Stimulated activated naive B cell treated with anti-CD40 and anti-IgM and Interleukin-4, amounts not matched to agents 10 μg/mL and 1 μg/mL and 100 μg/mL, for 72 hours (primary cell): Measurements from ENCODE around the gene UBE3B.

Experiments
- ATAC-seq, 2 donors: fragments of 150-1000 bp; cut with Tn5 transposase; replicated peaks; 2 replicates each; pipeline ENCODE4 v1.10.0; 2021; ENCODE audit warnings: moderate library complexity in 1 of 2
- DNase-seq: peaks from one replicate; pipeline ENCODE4 v3.0.0; 2021
- H3K27ac Mint-ChIP-seq: one replicate; pipeline ENCODE4 v1.8.0; 2022; ENCODE audit warnings: mild to moderate bottlenecking, mixed read lengths
- H3K27me3 Mint-ChIP-seq, 2 donors: one replicate each; pipeline ENCODE4 v1.8.0; 2022; ENCODE audit warnings: mixed read lengths in 2 of 2
- H3K36me3 Mint-ChIP-seq, 2 donors: one replicate each; pipeline ENCODE4 v1.8.0; 2022; ENCODE audit warnings: mixed read lengths in 2 of 2, mild to moderate bottlenecking in 1 of 2
- H3K4me1 Mint-ChIP-seq, 2 donors: one replicate each; pipeline ENCODE4 v1.8.0; 2022; ENCODE audit warnings: mixed read lengths in 2 of 2, mild to moderate bottlenecking in 1 of 2
- H3K4me3 Mint-ChIP-seq, 2 donors: one replicate each; pipeline ENCODE4 v1.8.0; 2022; ENCODE audit warnings: mild to moderate bottlenecking in 2 of 2, mixed read lengths in 2 of 2, moderate library complexity in 1 of 2
- H3K9me3 Mint-ChIP-seq, 2 donors: one replicate each; pipeline ENCODE4 v1.8.0; 2022; ENCODE audit warnings: mixed read lengths in 2 of 2, mild to moderate bottlenecking in 1 of 2

The UBE3B gene

DNA sequence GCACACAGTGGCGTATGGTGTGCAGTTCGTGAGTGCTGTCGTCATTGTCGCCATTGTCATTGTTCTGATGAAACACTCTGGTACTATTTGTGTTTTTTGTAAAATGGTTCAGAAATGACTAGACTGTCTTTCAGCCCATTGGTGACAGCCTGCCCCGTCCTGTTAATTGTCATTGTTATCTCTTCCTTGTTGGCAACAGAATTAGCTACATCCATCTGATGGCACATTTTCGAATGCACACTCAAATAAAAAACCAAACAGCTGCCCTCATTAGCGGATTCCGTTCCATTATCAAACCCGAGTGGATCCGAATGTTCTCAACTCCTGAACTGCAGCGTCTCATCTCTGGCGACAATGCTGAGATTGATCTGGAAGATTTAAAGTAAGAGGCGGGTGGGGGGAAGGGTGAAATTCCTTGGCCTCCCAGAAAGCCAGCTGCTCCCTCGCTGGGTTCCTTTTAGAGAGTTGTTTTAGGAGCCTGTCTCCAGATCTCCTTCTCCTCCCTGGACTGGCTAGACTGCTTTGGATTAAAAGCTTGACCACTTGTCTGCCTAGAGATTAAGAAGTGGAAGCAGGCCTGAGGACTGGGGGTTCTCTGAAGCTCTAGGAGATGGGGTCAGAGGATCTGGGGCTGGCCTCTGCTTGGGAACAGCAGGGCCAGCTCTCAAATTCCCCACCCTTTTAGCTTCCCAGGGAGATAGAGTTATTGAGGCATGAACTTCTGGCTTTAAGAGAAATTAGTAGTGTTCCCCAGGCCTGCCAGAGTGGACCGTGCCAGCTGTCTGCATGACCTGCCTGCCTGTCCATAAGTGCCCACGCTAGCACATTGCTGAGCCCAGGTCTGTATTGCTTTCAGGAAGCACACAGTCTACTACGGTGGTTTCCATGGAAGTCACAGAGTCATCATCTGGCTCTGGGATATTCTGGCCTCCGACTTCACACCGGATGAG, 52.5 kb downstream of the UBE3B start:
- Mint-ChIP-seq H3K36me3 (peaks cover 34 to 47% of the 10 kb centered on the region in 2 donors), H3K27ac (no peak overlapping the region)
- no peak for ATAC-seq

DNA sequence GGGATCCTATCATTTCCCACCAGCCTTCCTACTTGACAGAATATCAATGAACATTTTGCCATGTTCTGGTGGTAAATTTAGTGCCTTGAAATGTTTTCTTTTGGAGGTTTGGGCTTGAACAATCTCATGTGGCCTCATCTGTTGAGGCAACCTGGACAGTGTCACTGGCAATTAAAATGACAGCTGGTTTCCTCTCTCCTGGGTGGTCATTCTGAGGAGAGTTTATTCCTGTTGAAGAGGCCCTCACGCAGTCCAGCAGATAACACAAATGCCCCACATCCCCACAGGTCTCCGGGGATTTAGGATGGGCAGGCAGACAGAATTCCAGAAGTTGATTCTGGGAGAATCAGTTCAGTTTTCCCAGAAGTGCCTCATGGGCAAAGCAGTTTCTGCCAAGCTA, 54.0 kb downstream of the UBE3B start:
- Mint-ChIP-seq H3K4me3 (no peak overlapping the region), H3K36me3 (peaks cover 31 to 49% of the 10 kb centered on the region in 2 donors), H3K27me3 (no peaks in the 10 kb centered on the region), H3K9me3 (no peaks in the 10 kb centered on the region), H3K27ac (no peak overlapping the region), H3K4me1 (no peaks in the 10 kb centered on the region)
- ATAC-seq (no peak), DNase-seq (no peak)

More for the DNA sequence above, 52.5 kb downstream of the UBE3B start:
- H3K4me3 Mint-ChIP-seq: no peak overlapping the region
- no peaks in the 10 kb centered on the region for H3K4me1 Mint-ChIP-seq
- no peak for DNase-seq
- no peaks in the 10 kb centered on the region for H3K9me3 Mint-ChIP-seq
- H3K27me3 Mint-ChIP-seq: no peaks in the 10 kb centered on the region

DNA sequence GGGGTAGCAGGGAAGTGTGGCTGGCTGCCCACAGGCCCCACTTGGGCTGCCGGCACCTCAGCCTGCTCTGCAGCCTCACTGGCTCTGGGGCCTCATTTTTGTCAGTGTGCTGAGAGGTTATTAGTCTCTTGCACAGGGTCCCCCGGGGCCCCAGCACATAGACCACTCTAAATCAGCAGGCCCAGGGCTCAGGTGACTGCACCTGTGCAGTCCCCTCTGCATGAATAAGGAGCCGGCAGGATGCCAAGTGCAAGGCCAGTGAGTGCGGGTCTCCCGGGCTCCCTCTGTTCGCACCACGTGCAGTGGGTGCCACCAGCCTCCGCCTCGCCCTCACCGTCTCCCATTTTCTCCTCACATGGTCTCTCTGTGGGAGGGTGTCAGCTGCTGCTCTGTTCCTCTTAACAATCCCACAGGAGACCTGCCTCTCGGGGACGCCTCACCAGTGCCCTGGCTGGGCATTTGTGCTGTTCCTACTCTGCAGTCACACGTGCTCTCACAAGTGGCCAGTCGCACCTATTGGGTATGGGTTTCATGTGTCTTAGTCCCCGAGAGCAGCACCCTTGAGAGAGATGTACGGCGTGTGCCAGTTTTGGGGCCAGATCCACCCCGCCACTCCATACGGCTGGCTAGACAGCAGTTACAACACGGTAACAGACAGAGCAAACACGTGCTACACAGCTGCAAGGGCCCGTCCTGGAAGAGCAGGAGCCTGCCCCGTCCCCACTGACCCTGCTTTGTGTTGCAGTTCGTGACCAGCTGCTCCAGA, 55.5 kb downstream of the UBE3B start:
- Mint-ChIP-seq H3K4me3 (no peak overlapping the region), H3K27me3 (no peaks in the 10 kb centered on the region), H3K4me1 (no peaks in the 10 kb centered on the region), H3K27ac (no peak overlapping the region), H3K9me3 (no peaks in the 10 kb centered on the region), H3K36me3 (peaks cover 24 to 50% of the 10 kb centered on the region in 2 donors)
- DNase-seq: no peak
- no peak for ATAC-seq

GRCh38 chr12:109533487-109533740, 56.0 kb downstream of the UBE3B start:
- Mint-ChIP-seq H3K27ac (no peak overlapping the region), H3K27me3 (no peaks in the 10 kb centered on the region), H3K9me3 (no peaks in the 10 kb centered on the region), H3K4me1 (no peaks in the 10 kb centered on the region), H3K4me3 (no peak overlapping the region), H3K36me3 (peaks cover 24 to 52% of the 10 kb centered on the region in 2 donors)
- DNase-seq: no peak
- no peak for ATAC-seq

DNA sequence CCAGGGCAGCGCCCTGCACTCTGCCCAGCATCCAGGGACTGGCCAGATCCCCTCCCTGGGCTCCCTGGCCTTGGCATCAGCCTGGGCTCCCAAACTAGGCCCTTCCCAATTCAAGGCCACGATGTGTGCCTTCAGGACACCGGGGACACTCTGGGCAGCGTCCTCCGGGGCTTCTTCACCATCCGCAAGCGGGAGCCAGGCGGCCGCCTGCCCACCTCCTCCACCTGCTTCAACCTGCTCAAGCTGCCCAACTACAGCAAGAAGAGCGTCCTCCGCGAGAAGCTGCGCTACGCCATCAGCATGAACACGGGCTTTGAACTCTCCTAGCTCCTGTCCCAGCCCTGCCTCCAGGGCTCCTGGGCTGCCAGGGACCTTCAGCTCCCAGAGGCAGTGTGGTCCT, 57.0 kb downstream of the UBE3B start:
- H3K27ac Mint-ChIP-seq: no peak overlapping the region
- H3K4me1 Mint-ChIP-seq: no peaks in the 10 kb centered on the region
- no peaks in the 10 kb centered on the region for H3K9me3 Mint-ChIP-seq
- no peak for DNase-seq
- H3K4me3 Mint-ChIP-seq: no peak overlapping the region
- H3K36me3 Mint-ChIP-seq: peaks cover 19 to 51% of the 10 kb centered on the region in 2 donors
- H3K27me3 Mint-ChIP-seq: no peaks in the 10 kb centered on the region
- ATAC-seq: no peak

DNA sequence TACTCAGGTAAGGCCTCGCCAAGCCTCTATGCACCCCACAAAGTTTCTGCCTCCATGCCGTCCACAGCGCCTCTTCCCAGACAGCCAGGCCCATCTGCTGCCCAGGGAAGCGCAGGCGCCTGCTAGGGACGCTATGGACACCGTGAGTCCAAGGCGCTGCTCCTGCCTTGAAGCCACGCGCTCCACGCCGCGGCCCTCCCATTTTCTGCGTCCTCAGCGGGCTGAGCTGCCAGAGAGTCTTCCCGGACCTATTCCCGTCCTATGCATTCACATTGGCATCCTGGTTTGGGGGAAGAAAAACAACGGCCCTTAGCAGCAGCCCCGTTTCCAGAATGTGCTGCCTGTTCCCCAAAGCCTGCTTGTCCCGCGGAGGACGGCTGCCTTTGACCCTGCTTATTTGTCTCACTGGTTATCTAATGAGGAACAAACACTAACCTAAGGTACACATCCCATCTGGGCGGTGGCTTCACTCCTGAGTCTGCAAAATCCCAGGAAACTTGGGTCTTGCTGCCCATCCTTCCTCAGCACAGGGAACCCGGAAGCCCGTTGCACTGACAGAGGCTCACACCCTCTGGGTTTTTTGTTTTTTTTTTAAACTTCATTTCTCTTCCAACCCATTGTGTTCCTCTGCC, 57.9 kb downstream of the UBE3B start:
- Mint-ChIP-seq H3K4me3 (no peak overlapping the region), H3K36me3 (peaks cover 13 to 42% of the 10 kb centered on the region in 2 donors), H3K27me3 (no peaks in the 10 kb centered on the region), H3K9me3 (no peaks in the 10 kb centered on the region), H3K4me1 (no peaks in the 10 kb centered on the region), H3K27ac (no peak overlapping the region)
- ATAC-seq: no peak
- DNase-seq: no peak

GRCh38 chr12:109535863-109536250, 58.4 kb downstream of the UBE3B start:
- H3K4me1 Mint-ChIP-seq: no peaks in the 10 kb centered on the region
- H3K4me3 Mint-ChIP-seq: no peak overlapping the region
- H3K36me3 Mint-ChIP-seq: peaks cover 12 to 40% of the 10 kb centered on the region in 2 donors
- no peaks in the 10 kb centered on the region for H3K9me3 Mint-ChIP-seq
- H3K27me3 Mint-ChIP-seq: no peaks in the 10 kb centered on the region
- DNase-seq: no peak
- no peak for ATAC-seq
- H3K27ac Mint-ChIP-seq: no peak overlapping the region

DNA sequence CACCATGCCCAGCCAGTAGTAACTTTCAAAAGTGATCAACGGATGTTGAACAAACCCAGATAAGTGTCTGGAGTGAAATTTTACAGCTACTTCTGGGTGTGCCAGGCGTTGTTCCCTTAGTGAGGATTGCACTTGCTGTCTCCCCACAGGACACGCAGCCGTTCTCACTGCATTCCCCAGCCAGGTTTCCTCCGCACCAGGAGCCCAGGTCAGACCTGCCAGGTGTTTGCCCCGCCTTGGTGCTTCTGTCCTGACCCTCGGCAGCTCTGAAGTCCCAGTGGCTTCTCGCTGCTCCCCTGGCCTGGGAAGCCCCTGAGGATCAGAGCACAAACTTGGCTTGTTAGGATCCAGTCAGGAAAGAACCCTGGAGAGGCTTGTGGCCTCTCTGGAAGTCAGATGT, 59.7 kb downstream of the UBE3B start:
- H3K4me3 Mint-ChIP-seq: no peak overlapping the region
- H3K4me1 Mint-ChIP-seq: no peaks in the 10 kb centered on the region
- peaks cover 9 to 37% of the 10 kb centered on the region in 2 donors for H3K36me3 Mint-ChIP-seq
- H3K27me3 Mint-ChIP-seq: no peaks in the 10 kb centered on the region
- no peak overlapping the region for H3K27ac Mint-ChIP-seq
- DNase-seq (no peak), ATAC-seq (no peak)
- H3K9me3 Mint-ChIP-seq: no peaks in the 10 kb centered on the region

DNA sequence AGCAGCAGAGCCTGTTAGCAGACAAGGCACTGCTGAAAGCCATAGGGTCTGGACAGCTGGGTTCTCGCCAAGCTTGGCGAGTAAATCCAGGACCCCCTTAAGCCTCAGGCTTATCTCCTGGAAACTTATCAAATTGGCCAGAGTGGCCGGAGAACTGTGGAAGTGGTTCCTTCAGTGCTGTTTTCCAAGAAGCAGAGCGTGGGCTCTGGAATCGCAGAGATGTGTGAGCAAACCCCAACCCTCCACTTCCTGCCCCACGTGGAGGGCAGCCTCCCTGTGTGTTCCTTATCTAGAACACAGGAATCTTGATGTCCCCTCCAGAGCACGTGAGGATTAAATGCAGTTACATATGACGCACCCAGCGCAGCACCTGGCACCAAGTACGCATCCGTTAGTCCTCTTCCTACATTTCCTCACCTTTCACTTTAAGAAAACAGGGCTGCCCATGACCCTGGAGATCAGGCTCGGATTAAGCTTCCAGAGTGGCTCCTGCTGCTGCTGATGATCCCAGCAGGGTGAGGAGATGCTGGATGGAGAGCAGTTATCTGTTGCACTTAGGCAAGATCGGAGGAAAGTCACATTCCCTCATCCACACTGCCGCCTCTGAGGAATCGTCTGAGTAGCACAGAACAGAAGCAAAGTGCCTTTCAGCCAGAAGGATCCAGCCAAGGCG, 60.9 kb downstream of the UBE3B start:
- ATAC-seq (no peak), DNase-seq (no peak)
- Mint-ChIP-seq H3K27ac (no peak overlapping the region), H3K36me3 (peaks cover 6 to 33% of the 10 kb centered on the region in 2 donors), H3K27me3 (no peaks in the 10 kb centered on the region), H3K4me1 (no peaks in the 10 kb centered on the region), H3K9me3 (no peaks in the 10 kb centered on the region), H3K4me3 (no peak overlapping the region)

GRCh38 chr12:109539508-109539907, 62.1 kb downstream of the UBE3B start:
- Mint-ChIP-seq H3K27me3 (no peaks in the 10 kb centered on the region), H3K4me3 (no peak overlapping the region), H3K36me3 (peaks cover 4 to 28% of the 10 kb centered on the region in 2 donors), H3K9me3 (no peaks in the 10 kb centered on the region), H3K27ac (no peak overlapping the region), H3K4me1 (no peaks in the 10 kb centered on the region)
- ATAC-seq: no peak
- no peak for DNase-seq

- Mint-ChIP-seq H3K4me1 (no peaks in the 10 kb centered on the region), H3K4me3 (no peak overlapping the region), H3K27me3 (no peaks in the 10 kb centered on the region), H3K27ac (no peak overlapping the region), H3K36me3 (peaks cover 0 to 18% of the 10 kb centered on the region in 2 donors), H3K9me3 (no peaks in the 10 kb centered on the region)
- DNase-seq: no peak
- no peak for ATAC-seq
Measured at GRCh38 chr12:109540526-109541412, 63.3 kb downstream of the UBE3B start.

DNA sequence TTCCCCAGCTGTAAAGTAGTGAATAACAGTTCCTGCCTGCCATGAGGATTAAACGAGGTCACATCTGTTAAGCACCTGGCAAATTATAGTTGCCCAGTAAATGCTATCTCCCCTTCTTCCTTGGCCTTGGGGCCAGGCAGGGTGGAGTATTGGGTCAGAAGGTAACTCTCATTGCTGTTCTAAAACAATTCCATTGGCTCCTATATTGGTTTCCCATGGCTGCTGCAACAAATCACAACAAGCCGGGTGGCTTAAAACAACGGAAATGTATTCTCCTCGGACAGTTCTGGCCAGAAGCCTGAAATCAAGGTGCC, 63.9 kb downstream of the UBE3B start:
- Mint-ChIP-seq H3K27ac (no peak overlapping the region), H3K27me3 (no peaks in the 10 kb centered on the region), H3K9me3 (no peaks in the 10 kb centered on the region), H3K4me3 (no peak overlapping the region), H3K36me3 (peaks cover 0 to 12% of the 10 kb centered on the region in 2 donors), H3K4me1 (no peaks in the 10 kb centered on the region)
- ATAC-seq: no peak
- no peak for DNase-seq

DNA sequence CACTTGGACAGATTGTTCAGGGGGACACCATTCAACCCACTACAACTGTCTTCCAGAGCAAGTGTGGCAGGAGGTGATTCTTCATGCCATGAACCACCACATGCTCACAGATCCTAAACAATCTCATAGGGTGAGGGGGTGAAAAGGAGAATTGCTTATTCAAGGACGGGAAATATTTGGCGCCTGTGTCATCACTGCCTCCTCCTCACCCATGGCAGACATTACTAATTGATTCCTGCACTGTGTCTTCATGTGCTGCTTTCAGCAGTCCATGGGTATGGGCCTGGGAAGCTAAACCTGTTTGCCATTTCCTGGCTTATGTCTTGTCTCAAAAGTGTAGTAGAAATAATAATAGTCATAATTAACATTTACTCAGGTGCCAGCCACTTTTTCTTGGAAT, 64.6 kb downstream of the UBE3B start:
- Mint-ChIP-seq H3K9me3 (no peaks in the 10 kb centered on the region), H3K4me1 (no peaks in the 10 kb centered on the region), H3K27ac (no peak overlapping the region), H3K27me3 (peaks cover 4 to 5% of the 10 kb centered on the region in 2 donors), H3K4me3 (no peak overlapping the region), H3K36me3 (peaks cover 0 to 7% of the 10 kb centered on the region in 2 donors)
- no peak for ATAC-seq
- no peak for DNase-seq

DNA sequence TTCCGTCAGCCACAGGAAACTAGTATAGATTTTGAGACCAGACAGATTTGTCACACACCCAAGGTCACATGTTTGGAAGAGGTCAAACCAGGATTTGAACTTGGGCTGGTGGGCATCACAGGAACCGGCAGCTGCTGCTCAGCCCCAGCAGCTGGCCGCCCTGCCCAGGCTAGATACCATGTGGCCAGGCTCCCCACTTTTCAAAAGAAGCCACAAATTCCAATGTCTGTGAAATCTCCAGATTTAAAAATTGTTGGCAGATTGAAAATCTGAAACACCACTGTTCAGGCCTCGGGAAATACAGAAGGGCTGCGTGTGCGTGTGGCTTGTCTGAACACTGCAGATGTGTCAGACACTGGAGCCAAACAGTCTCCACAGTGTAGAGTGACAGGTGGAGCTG, 65.4 kb downstream of the UBE3B start:
- H3K4me1 Mint-ChIP-seq: no peaks in the 10 kb centered on the region
- no peak overlapping the region for H3K27ac Mint-ChIP-seq
- H3K9me3 Mint-ChIP-seq: no peaks in the 10 kb centered on the region
- peaks cover 0 to 4% of the 10 kb centered on the region in 2 donors for H3K36me3 Mint-ChIP-seq
- H3K4me3 Mint-ChIP-seq: no peak overlapping the region
- DNase-seq (no peak), ATAC-seq (no peak)
- H3K27me3 Mint-ChIP-seq: peaks cover 12 to 14% of the 10 kb centered on the region in 2 donors
